Esophagus squamous epithelium (tissue), 5 donors: ENCODE measurements around the gene USF2. TPM values are rescaled to one million over a fixed set of nuclear protein-coding genes. Genes with fewer than 3 reads are reported as not detected.

Experiments used
- DNase-seq: peaks from one replicate; lab custom pipeline; 2025; lab: John Stamatoyannopoulos, UW
- H3K27ac ChIP-seq, 4 donors: fragments of 200-600 bp; sonication (generic); one replicate each; pipeline ENCODE4 v1.5.1; 2016 to 2019; ENCODE audit warnings: mild to moderate bottlenecking in 1 of 4
- H3K27me3 ChIP-seq, 4 donors: fragments of 200-600 bp; sonication (generic); 1 replicate in 3 of 4; 2 replicates in 1 of 4; pipeline versions ENCODE4 v1.5.1 to v1.6.0; 2017 to 2021; ENCODE audit warnings: antibody characterized with exemption in 1 of 4
- H3K36me3 ChIP-seq, 3 donors: fragments of 200-600 bp; sonication (generic); one replicate each; pipeline ENCODE4 v1.5.1; 2016 to 2019
- H3K4me1 ChIP-seq, 3 donors: fragments of 200-600 bp; sonication (generic); one replicate each; pipeline ENCODE4 v1.5.1; 2017 to 2019
- H3K4me3 ChIP-seq, 4 donors: fragments of 200-600 bp; sonication (generic); 1 replicate in 3 of 4; 2 replicates in 1 of 4; pipeline ENCODE4 v1.5.1; 2016 to 2019; ENCODE audit warnings: mild to moderate bottlenecking in 2 of 4, moderate library complexity in 1 of 4
- H3K9me3 ChIP-seq, 3 donors: fragments of 200-600 bp; sonication (generic); one replicate each; pipeline ENCODE4 v1.5.1; 2016 to 2019
- CTCF ChIP-seq, 6 experiments: fragments of 450-650 bp in 4 of 6; fragments of 200-600 bp in 2 of 6; sonication (generic) in 2 of 6; IDR thresholded peaks; one replicate each; pipeline ENCODE4 v1.5.1; 2016 to 2019; ENCODE audit warnings: antibody characterized with exemption in 6 of 6, mild to moderate bottlenecking in 4 of 6, moderate library complexity in 4 of 6
- POLR2A ChIP-seq, 4 donors: fragments of 450-650 bp; IDR thresholded peaks; one replicate each; pipeline ENCODE4 v1.6.1; 2017; ENCODE audit warnings: antibody characterized with exemption in 4 of 4, mild to moderate bottlenecking in 4 of 4, moderate library complexity in 3 of 4
- WGBS, 2 donors: methylation state at CpG; one replicate each; pipeline ENCODE4 v1.1.5; 2018; 5-methylcytosine and 5-hydroxymethylcytosine counted together
- intact Hi-C: fragments of 100-400 bp; cut with DNase I; formaldehyde crosslinking; loops from one replicate; pipeline ENCODE4 v1.15.0; 2022
- total RNA-seq, 4 donors: library from RNA; depleted of rRNA; stranded (reverse); fragments of >200 nt; gene quantifications; one replicate each; pipeline ENCODE4 v1.1.0, GENCODE V29; 2016
- donor health status: DM: yes; HTN: yes; CAD: no.

The USF2 gene
- total RNA-seq, 4 donors from 2014 or later, result 56.1 to 79.7 (median 59.0) TPM

- Histone ChIP-seq H3K4me1 (peaks cover 2 to 22% (median 5%) of the 10 kb centered on the region in 3 donors), H3K4me3 (no peak overlapping the region), H3K27ac (no peak overlapping the region), H3K36me3 (no peaks in the 10 kb centered on the region), H3K27me3 (peaks cover 0 to 36% (median 0%) of the 10 kb centered on the region in 4 donors), H3K9me3 (no peaks in the 10 kb centered on the region)
- TF ChIP-seq CTCF (IDR thresholded peaks at IDR 0.05), result no peak
- no peak for TF ChIP-seq POLR2A (IDR thresholded peaks at IDR 0.05)
- intact Hi-C loops, result no loop called here
- WGBS, 2 donors, result 66 to 81% methylated on average over 9 of the region's 9 CpGs
- DNase-seq, result no peak
Observed at GRCh38 chr19:35316560-35316959, 47.8 kb downstream of the USF2 start.

GRCh38 chr19:35317464-35318043 lies 48.8 kb downstream of the USF2 start:
- no peak for DNase-seq

GRCh38 chr19:35318679-35319448 lies 50.1 kb downstream of the USF2 start:
- intact Hi-C loops, result no loop called here
- H3K9me3 ChIP-seq, result peaks cover 0 to 8% (median 0%) of the 10 kb centered on the region in 3 donors
- WGBS, 2 donors, result 38 to 39% methylated on average over 15 to 16 of the region's 16 CpGs
- H3K27ac ChIP-seq, result peak overlapping the region in 3 of 4 donors; percentile 30 to 67 (median 61)
- peaks cover 0 to 16% (median 0%) of the 10 kb centered on the region in 4 donors for H3K27me3 ChIP-seq
- H3K4me1 ChIP-seq, result peaks cover 2 to 22% (median 5%) of the 10 kb centered on the region in 3 donors
- no peak overlapping the region for H3K4me3 ChIP-seq
- no peak for DNase-seq
- TF ChIP-seq CTCF (IDR thresholded peaks at IDR 0.05), result no peak
- no peak for TF ChIP-seq POLR2A (IDR thresholded peaks at IDR 0.05)
- no peaks in the 10 kb centered on the region for H3K36me3 ChIP-seq

More at GRCh38 chr19:35317464-35318043, 48.8 kb downstream of the USF2 start:
- peak overlapping the region in 3 of 4 donors; percentile 9 to 37 (median 14) for H3K27ac ChIP-seq
- H3K27me3 ChIP-seq, result peaks cover 0 to 27% (median 0%) of the 10 kb centered on the region in 4 donors
- intact Hi-C loops, result no loop called here
- H3K4me1 ChIP-seq, result peaks cover 2 to 22% (median 5%) of the 10 kb centered on the region in 3 donors
- TF ChIP-seq CTCF (IDR thresholded peaks at IDR 0.05), result no peak
- no peak overlapping the region for H3K4me3 ChIP-seq
- H3K36me3 ChIP-seq, result no peaks in the 10 kb centered on the region
- peaks cover 0 to 8% (median 0%) of the 10 kb centered on the region in 3 donors for H3K9me3 ChIP-seq
- 63 to 85% methylated on average over 5 to 7 of the region's 7 CpGs for WGBS, 2 donors

- Histone ChIP-seq H3K27me3 (peaks cover 0 to 11% (median 0%) of the 10 kb centered on the region in 4 donors), H3K27ac (no peak overlapping the region), H3K4me3 (no peak overlapping the region), H3K36me3 (no peaks in the 10 kb centered on the region), H3K9me3 (peaks cover 0 to 8% (median 0%) of the 10 kb centered on the region in 3 donors), H3K4me1 (peaks cover 2 to 22% (median 5%) of the 10 kb centered on the region in 3 donors)
- 54 to 59% methylated on average over 9 to 12 of the region's 12 CpGs for whole genome bisulfite sequencing, 2 donors
- TF ChIP-seq POLR2A (IDR thresholded peaks at IDR 0.05), result no peak
- TF ChIP-seq CTCF (IDR thresholded peaks at IDR 0.05), result no peak
- DNase-seq, result no peak
- intact Hi-C loops, result no loop called here
Observed at GRCh38 chr19:35320065-35320713, 51.4 kb downstream of the USF2 start.
